MV-4-11 (cell line): ENCODE measurements around the gene CFAP53.

ENCODE experiments used
- DNase-seq: peaks from one replicate; lab custom pipeline; 2025; lab: John Stamatoyannopoulos, UW

Gene CFAP53

GRCh38 chr18:50193796-50194630 lies 72.3 kb downstream of the CFAP53 start:
- DNase-seq: no peak

- no peak for DNase-seq
Observed at GRCh38 chr18:50192995-50193795, 73.1 kb downstream of the CFAP53 start.

GRCh38 chr18:50190926-50191325 lies 75.4 kb downstream of the CFAP53 start:
- no peak for DNase-seq

- no peak for DNase-seq
Observed at GRCh38 chr18:50190236-50190635, 76.1 kb downstream of the CFAP53 start.

GRCh38 chr18:50189160-50189559 lies 77.1 kb downstream of the CFAP53 start:
- no peak for DNase-seq

- no peak for DNase-seq
Observed at GRCh38 chr18:50188652-50189051, 77.6 kb downstream of the CFAP53 start.

GRCh38 chr18:50187659-50188058 lies 78.6 kb downstream of the CFAP53 start:
- no peak for DNase-seq

GRCh38 chr18:50186385-50186784 lies 79.9 kb downstream of the CFAP53 start:
- no peak for DNase-seq

GRCh38 chr18:50183556-50183955 lies 82.7 kb downstream of the CFAP53 start:
- DNase-seq: no peak

- DNase-seq: no peak
Observed at GRCh38 chr18:50182511-50182910, 83.8 kb downstream of the CFAP53 start.

- no peak for DNase-seq
Observed at GRCh38 chr18:50181590-50181989, 84.7 kb downstream of the CFAP53 start.

- no peak for DNase-seq
Observed at GRCh38 chr18:50179465-50179864, 86.8 kb downstream of the CFAP53 start.

GRCh38 chr18:50177294-50177992 lies 88.9 kb downstream of the CFAP53 start:
- no peak for DNase-seq
